Measurements from ENCODE around the gene MTA3.

MTA3 gene

GRCh38 chr2:42652086-42652485 lies 83.7 kb downstream of the MTA3 start:
- no peak for DNase-seq (ENCODE audit: low read depth, low spot score)
- Histone ChIP-seq H3K4me3 (no peak overlapping the region), H3K9me3 (ENCODE audit: low read depth, low read length) (no peaks in the 10 kb centered on the region), H3K36me3 (ENCODE audit: insufficient read depth, low read length) (peaks cover 3% of the 10 kb centered on the region; the same call in 1 of the 2 replicates), H3K9ac (ENCODE audit: insufficient read length) (no peak overlapping the region), H3K27ac (no peak overlapping the region)
- no peak for TF ChIP-seq FOXP2 (optimal IDR thresholded peaks at IDR 0.05; ENCODE audit: control extremely low read depth, extremely low read length, insufficient read depth)
- TF ChIP-seq POLR2AphosphoS5 (IDR thresholded peaks at IDR 0.05; ENCODE audit: borderline replicate concordance, low read depth, low read length), result no peak
- TF ChIP-seq EZH2 (IDR thresholded peaks at IDR 0.05), result no peak

GRCh38 chr2:42653039-42653438 lies 84.6 kb downstream of the MTA3 start:
- Histone ChIP-seq H3K9ac (ENCODE audit: insufficient read length) (no peak overlapping the region), H3K4me3 (no peak overlapping the region), H3K36me3 (ENCODE audit: insufficient read depth, low read length) (peaks cover 3% of the 10 kb centered on the region; the same call in 1 of the 2 replicates), H3K27ac (peak overlapping the region; percentile 3; the same call in 1 of the 2 replicates), H3K9me3 (ENCODE audit: low read depth, low read length) (no peaks in the 10 kb centered on the region)
- TF ChIP-seq POLR2AphosphoS5 (IDR thresholded peaks at IDR 0.05; ENCODE audit: borderline replicate concordance, low read depth, low read length), result no peak
- DNase-seq (ENCODE audit: low read depth, low spot score), result no peak

GRCh38 chr2:42653908-42654445 lies 85.5 kb downstream of the MTA3 start:
- TF ChIP-seq EZH2 (IDR thresholded peaks at IDR 0.05) (no peak), POLR2AphosphoS5 (IDR thresholded peaks at IDR 0.05; ENCODE audit: borderline replicate concordance, low read depth, low read length) (no peak), FOXP2 (optimal IDR thresholded peaks at IDR 0.05; ENCODE audit: control extremely low read depth, extremely low read length, insufficient read depth) (no peak)
- Histone ChIP-seq H3K36me3 (ENCODE audit: insufficient read depth, low read length) (peaks cover 3% of the 10 kb centered on the region; the same call in 1 of the 2 replicates), H3K27ac (no peak overlapping the region), H3K9me3 (ENCODE audit: low read depth, low read length) (no peaks in the 10 kb centered on the region), H3K9ac (ENCODE audit: insufficient read length) (no peak overlapping the region), H3K4me3 (no peak overlapping the region)
- DNase-seq (ENCODE audit: low read depth, low spot score), result no peak

GRCh38 chr2:42658306-42658705 lies 89.9 kb downstream of the MTA3 start:
- peak overlapping the region; percentile 83; the same call in 1 of the 2 replicates for H3K27ac ChIP-seq
- TF ChIP-seq POLR2AphosphoS5 (IDR thresholded peaks at IDR 0.05; ENCODE audit: borderline replicate concordance, low read depth, low read length) (no peak), EZH2 (IDR thresholded peaks at IDR 0.05) (no peak), FOXP2 (optimal IDR thresholded peaks at IDR 0.05; ENCODE audit: control extremely low read depth, extremely low read length, insufficient read depth) (no peak)
- no peaks in the 10 kb centered on the region for H3K9me3 ChIP-seq (ENCODE audit: low read depth, low read length)
- no peak for DNase-seq (ENCODE audit: low read depth, low spot score)
- H3K36me3 ChIP-seq (ENCODE audit: insufficient read depth, low read length), result peaks cover 15% of the 10 kb centered on the region
- no peak overlapping the region for H3K9ac ChIP-seq (ENCODE audit: insufficient read length)
- H3K4me3 ChIP-seq, result no peak overlapping the region

- H3K27ac ChIP-seq, result peak overlapping the region; percentile 83
- TF ChIP-seq POLR2AphosphoS5 (IDR thresholded peaks at IDR 0.05; ENCODE audit: borderline replicate concordance, low read depth, low read length) (no peak), FOXP2 (optimal IDR thresholded peaks at IDR 0.05; ENCODE audit: control extremely low read depth, extremely low read length, insufficient read depth) (no peak), EZH2 (IDR thresholded peaks at IDR 0.05) (no peak)
- H3K4me3 ChIP-seq, result peak overlapping the region; percentile 23; the same call in 1 of the 2 replicates
- H3K9me3 ChIP-seq (ENCODE audit: low read depth, low read length), result no peaks in the 10 kb centered on the region
- peaks cover 17% of the 10 kb centered on the region for H3K36me3 ChIP-seq (ENCODE audit: insufficient read depth, low read length)
- no peak for DNase-seq (ENCODE audit: low read depth, low spot score)
- H3K9ac ChIP-seq (ENCODE audit: insufficient read length), result peak overlapping the region; percentile 24
Measured at GRCh38 chr2:42659609-42660008, 91.2 kb downstream of the MTA3 start.

GRCh38 chr2:42663106-42663780 lies 94.8 kb downstream of the MTA3 start:
- Histone ChIP-seq H3K36me3 (ENCODE audit: insufficient read depth, low read length) (peaks cover 16% of the 10 kb centered on the region), H3K9me3 (ENCODE audit: low read depth, low read length) (no peaks in the 10 kb centered on the region), H3K4me3 (no peak overlapping the region), H3K9ac (ENCODE audit: insufficient read length) (no peak overlapping the region), H3K27ac (no peak overlapping the region)
- TF ChIP-seq POLR2AphosphoS5 (IDR thresholded peaks at IDR 0.05; ENCODE audit: borderline replicate concordance, low read depth, low read length) (no peak), EZH2 (IDR thresholded peaks at IDR 0.05) (no peak), FOXP2 (optimal IDR thresholded peaks at IDR 0.05; ENCODE audit: control extremely low read depth, extremely low read length, insufficient read depth) (no peak)
- DNase-seq (ENCODE audit: low read depth, low spot score), result peak; percentile 59

- H3K4me3 ChIP-seq, result no peak overlapping the region
- no peak for DNase-seq (ENCODE audit: low read depth, low spot score)
- TF ChIP-seq EZH2 (IDR thresholded peaks at IDR 0.05) (no peak), FOXP2 (optimal IDR thresholded peaks at IDR 0.05; ENCODE audit: control extremely low read depth, extremely low read length, insufficient read depth) (no peak), POLR2AphosphoS5 (IDR thresholded peaks at IDR 0.05; ENCODE audit: borderline replicate concordance, low read depth, low read length) (no peak)
- H3K9me3 ChIP-seq (ENCODE audit: low read depth, low read length), result no peaks in the 10 kb centered on the region
- no peak overlapping the region for H3K9ac ChIP-seq (ENCODE audit: insufficient read length)
- peaks cover 16% of the 10 kb centered on the region for H3K36me3 ChIP-seq (ENCODE audit: insufficient read depth, low read length)
- no peak overlapping the region for H3K27ac ChIP-seq
Measured at GRCh38 chr2:42663828-42664227, 95.4 kb downstream of the MTA3 start.

GRCh38 chr2:42673989-42674579 lies 105.7 kb downstream of the MTA3 start:
- H3K9me3 ChIP-seq (ENCODE audit: low read depth, low read length), result no peaks in the 10 kb centered on the region
- no peak overlapping the region for H3K27ac ChIP-seq
- TF ChIP-seq EZH2 (IDR thresholded peaks at IDR 0.05), result no peak
- TF ChIP-seq POLR2AphosphoS5 (IDR thresholded peaks at IDR 0.05; ENCODE audit: borderline replicate concordance, low read depth, low read length), result no peak
- no peak for TF ChIP-seq FOXP2 (optimal IDR thresholded peaks at IDR 0.05; ENCODE audit: control extremely low read depth, extremely low read length, insufficient read depth)
- H3K36me3 ChIP-seq (ENCODE audit: insufficient read depth, low read length), result no peaks in the 10 kb centered on the region
- H3K9ac ChIP-seq (ENCODE audit: insufficient read length), result no peak overlapping the region
- DNase-seq (ENCODE audit: low read depth, low spot score), result no peak
- H3K4me3 ChIP-seq, result no peak overlapping the region
